GM10266 (cell line): ENCODE measurements around the gene SLC2A14.
"Not testable (repeated sequence)": the region's sequence is repeated elsewhere in the genome, so short reads cannot be mapped to it uniquely, and the experiment has no call there.

Source experiments
- DNase-seq: peaks from one replicate; pipeline ENCODE4 v3.0.0; 2012; ENCODE audit errors: extremely low spot score
- CTCF ChIP-seq: IDR thresholded peaks from 2 replicates; pipeline ENCODE4 v1.5.1; 2012; ENCODE audit warnings: mild to moderate bottlenecking, low read depth; ENCODE audit not compliant: control insufficient read depth, insufficient read depth; ENCODE audit errors: missing control alignments

Gene SLC2A14

GRCh38 chr12:7857971-7858370 lies 14.7 kb downstream of the SLC2A14 start:
- no peak for DNase-seq
- no peak for TF ChIP-seq CTCF

- TF ChIP-seq CTCF = no peak
- DNase-seq = no peak
Measured at GRCh38 chr12:7856516-7856915, 16.2 kb downstream of the SLC2A14 start.

GRCh38 chr12:7853557-7853956 lies 19.2 kb downstream of the SLC2A14 start:
- DNase-seq = no peak
- no peak for TF ChIP-seq CTCF

GRCh38 chr12:7851622-7852081 lies 21.1 kb downstream of the SLC2A14 start:
- DNase-seq = not testable (repeated sequence)

GRCh38 chr12:7850099-7850498 lies 22.6 kb downstream of the SLC2A14 start:
- not testable (repeated sequence) for DNase-seq

GRCh38 chr12:7848098-7848422 lies 24.7 kb downstream of the SLC2A14 start:
- not testable (repeated sequence) for DNase-seq

GRCh38 chr12:7847226-7848097 lies 25.3 kb downstream of the SLC2A14 start:
- not testable (repeated sequence) for DNase-seq

GRCh38 chr12:7844116-7844515 lies 28.6 kb downstream of the SLC2A14 start:
- TF ChIP-seq CTCF = no peak
- no peak for DNase-seq

- DNase-seq = not testable (repeated sequence)
Measured at GRCh38 chr12:7843583-7843982, 29.1 kb downstream of the SLC2A14 start.

GRCh38 chr12:7843149-7843548 lies 29.6 kb downstream of the SLC2A14 start:
- DNase-seq = not testable (repeated sequence)

- DNase-seq = not testable (repeated sequence)
Measured at GRCh38 chr12:7842444-7842843, 30.3 kb downstream of the SLC2A14 start.

- DNase-seq = not testable (repeated sequence)
Measured at GRCh38 chr12:7839848-7840247, 32.9 kb downstream of the SLC2A14 start.

- not testable (repeated sequence) for DNase-seq
Measured at GRCh38 chr12:7839226-7839625, 33.5 kb downstream of the SLC2A14 start.
